Ascending aorta (tissue), 2 donors: ENCODE measurements around the gene DIP2C. TPM values are rescaled to one million over a fixed set of nuclear protein-coding genes. Genes with fewer than 3 reads are reported as not detected.

ENCODE experiments used
- DNase-seq, 2 donors: peaks; one replicate each; pipeline ENCODE4 v3.0.0-alpha.2; 2019; ENCODE audit warnings: low spot score in 2 of 2
- H3K27ac ChIP-seq, 2 donors: fragments of 200-600 bp; sonication (generic); one replicate each; pipeline ENCODE4 v1.5.1; 2016 to 2017; ENCODE audit warnings: mild to moderate bottlenecking in 1 of 2
- H3K27me3 ChIP-seq: fragments of 200-600 bp; sonication (generic); one replicate; pipeline ENCODE4 v1.5.1; 2017
- H3K36me3 ChIP-seq, 2 donors: fragments of 200-600 bp; sonication (generic); one replicate each; pipeline ENCODE4 v1.5.1; 2016
- H3K4me1 ChIP-seq, 2 donors: fragments of 200-600 bp; sonication (generic); one replicate each; pipeline ENCODE4 v1.5.1; 2016 to 2017; ENCODE audit warnings: mild to moderate bottlenecking in 1 of 2
- H3K4me3 ChIP-seq, 2 donors: fragments of 200-600 bp; sonication (generic); one replicate each; pipeline ENCODE4 v1.5.1; 2016 to 2017; ENCODE audit warnings: mild to moderate bottlenecking in 1 of 2
- H3K9me3 ChIP-seq, 2 donors: fragments of 200-600 bp; sonication (generic); one replicate each; pipeline ENCODE4 v1.5.1; 2016
- intact Hi-C: fragments of 100-400 bp; cut with DNase I; formaldehyde crosslinking; loops from one replicate; pipeline ENCODE4 v1.15.1; 2023
- total RNA-seq: library from RNA; depleted of rRNA; stranded (reverse); fragments of >200 nt; gene quantifications from one replicate; pipeline ENCODE4 v1.1.0, GENCODE V29; 2016
- TF ChIP-seq, protein P1 (sequence below), 3 experiments: fragments of 200-600 bp in 2 of 3; fragments of 450-650 bp in 1 of 3; sonication (generic) in 2 of 3; IDR thresholded peaks; one replicate each; pipeline ENCODE4 v1.5.1; 2016 to 2019; ENCODE audit warnings: antibody characterized with exemption in 3 of 3, mild to moderate bottlenecking in 1 of 3, moderate library complexity in 1 of 3

The DIP2C gene
- total RNA-seq, 1 donor from 2014 or later, result 14.7 TPM

GRCh38 chr10:320771-321170 is 368.7 kb downstream of the DIP2C start:
- peaks cover 4% of the 10 kb centered on the region in 2 donors for H3K4me1 ChIP-seq
- peaks cover 16 to 46% of the 10 kb centered on the region in 2 donors for H3K36me3 ChIP-seq
- intact Hi-C loops, result no loop called here
- TF ChIP-seq, protein P1, sequence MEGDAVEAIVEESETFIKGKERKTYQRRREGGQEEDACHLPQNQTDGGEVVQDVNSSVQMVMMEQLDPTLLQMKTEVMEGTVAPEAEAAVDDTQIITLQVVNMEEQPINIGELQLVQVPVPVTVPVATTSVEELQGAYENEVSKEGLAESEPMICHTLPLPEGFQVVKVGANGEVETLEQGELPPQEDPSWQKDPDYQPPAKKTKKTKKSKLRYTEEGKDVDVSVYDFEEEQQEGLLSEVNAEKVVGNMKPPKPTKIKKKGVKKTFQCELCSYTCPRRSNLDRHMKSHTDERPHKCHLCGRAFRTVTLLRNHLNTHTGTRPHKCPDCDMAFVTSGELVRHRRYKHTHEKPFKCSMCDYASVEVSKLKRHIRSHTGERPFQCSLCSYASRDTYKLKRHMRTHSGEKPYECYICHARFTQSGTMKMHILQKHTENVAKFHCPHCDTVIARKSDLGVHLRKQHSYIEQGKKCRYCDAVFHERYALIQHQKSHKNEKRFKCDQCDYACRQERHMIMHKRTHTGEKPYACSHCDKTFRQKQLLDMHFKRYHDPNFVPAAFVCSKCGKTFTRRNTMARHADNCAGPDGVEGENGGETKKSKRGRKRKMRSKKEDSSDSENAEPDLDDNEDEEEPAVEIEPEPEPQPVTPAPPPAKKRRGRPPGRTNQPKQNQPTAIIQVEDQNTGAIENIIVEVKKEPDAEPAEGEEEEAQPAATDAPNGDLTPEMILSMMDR (IDR thresholded peaks at IDR 0.05), result no peak
- no peak for DNase-seq
- H3K4me3 ChIP-seq, result no peak overlapping the region
- no peaks in the 10 kb centered on the region for H3K27me3 ChIP-seq
- no peaks in the 10 kb centered on the region for H3K9me3 ChIP-seq
- H3K27ac ChIP-seq, result no peak overlapping the region

DNA sequence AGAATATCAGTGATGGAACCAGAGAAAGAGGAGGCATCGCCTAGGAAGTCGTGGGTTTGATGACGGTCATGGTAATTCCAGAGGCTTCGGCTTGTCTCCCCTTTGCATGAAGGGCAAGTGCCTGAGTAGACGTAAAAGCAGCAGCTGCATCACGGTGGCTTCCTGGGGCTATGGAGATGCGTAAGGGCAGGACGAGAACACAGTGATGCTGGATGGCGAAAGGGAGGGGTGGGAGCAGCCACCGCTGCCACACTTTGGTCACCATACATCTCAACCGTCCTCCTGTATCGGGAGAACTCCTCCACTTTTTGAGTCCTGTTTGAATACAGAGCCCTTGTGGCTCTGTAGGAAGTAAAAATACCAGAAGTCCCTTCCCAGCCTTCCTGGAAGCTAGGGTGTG is 371.5 kb downstream of the DIP2C start:
- H3K4me3 ChIP-seq, result no peak overlapping the region
- H3K27ac ChIP-seq, result no peak overlapping the region
- no peaks in the 10 kb centered on the region for H3K4me1 ChIP-seq
- peaks cover 11 to 32% of the 10 kb centered on the region in 2 donors for H3K36me3 ChIP-seq
- TF ChIP-seq, protein P1 (IDR thresholded peaks at IDR 0.05), result no peak
- intact Hi-C loops, result no loop called here
- no peak for DNase-seq
- no peaks in the 10 kb centered on the region for H3K27me3 ChIP-seq
- H3K9me3 ChIP-seq, result no peaks in the 10 kb centered on the region

- Histone ChIP-seq H3K9me3 (no peaks in the 10 kb centered on the region), H3K36me3 (peaks cover 11 to 34% of the 10 kb centered on the region in 2 donors), H3K4me1 (no peaks in the 10 kb centered on the region), H3K4me3 (no peak overlapping the region), H3K27me3 (no peaks in the 10 kb centered on the region), H3K27ac (no peak overlapping the region)
- no peak for DNase-seq
- intact Hi-C loops, result no loop called here
- TF ChIP-seq, protein P1 (IDR thresholded peaks at IDR 0.05), result no peak
Observed at GRCh38 chr10:317271-317769, 372.1 kb downstream of the DIP2C start.

- Histone ChIP-seq H3K27ac (no peak overlapping the region), H3K27me3 (no peaks in the 10 kb centered on the region), H3K9me3 (no peaks in the 10 kb centered on the region), H3K4me3 (no peak overlapping the region), H3K36me3 (peaks cover 11 to 41% of the 10 kb centered on the region in 2 donors), H3K4me1 (no peaks in the 10 kb centered on the region)
- DNase-seq, result no peak
- intact Hi-C loops, result no loop called here
- TF ChIP-seq, protein P1 (IDR thresholded peaks at IDR 0.05), result no peak
Observed at GRCh38 chr10:316390-316789, 373.1 kb downstream of the DIP2C start.

- H3K27me3 ChIP-seq, result no peaks in the 10 kb centered on the region
- H3K27ac ChIP-seq, result no peak overlapping the region
- intact Hi-C loops, result no loop called here
- no peaks in the 10 kb centered on the region for H3K4me1 ChIP-seq
- H3K4me3 ChIP-seq, result no peak overlapping the region
- DNase-seq, result no peak
- no peaks in the 10 kb centered on the region for H3K9me3 ChIP-seq
- peaks cover 11 to 29% of the 10 kb centered on the region in 2 donors for H3K36me3 ChIP-seq
- TF ChIP-seq, protein P1 (IDR thresholded peaks at IDR 0.05), result no peak
Observed at GRCh38 chr10:314871-315270, 374.6 kb downstream of the DIP2C start.

DNA sequence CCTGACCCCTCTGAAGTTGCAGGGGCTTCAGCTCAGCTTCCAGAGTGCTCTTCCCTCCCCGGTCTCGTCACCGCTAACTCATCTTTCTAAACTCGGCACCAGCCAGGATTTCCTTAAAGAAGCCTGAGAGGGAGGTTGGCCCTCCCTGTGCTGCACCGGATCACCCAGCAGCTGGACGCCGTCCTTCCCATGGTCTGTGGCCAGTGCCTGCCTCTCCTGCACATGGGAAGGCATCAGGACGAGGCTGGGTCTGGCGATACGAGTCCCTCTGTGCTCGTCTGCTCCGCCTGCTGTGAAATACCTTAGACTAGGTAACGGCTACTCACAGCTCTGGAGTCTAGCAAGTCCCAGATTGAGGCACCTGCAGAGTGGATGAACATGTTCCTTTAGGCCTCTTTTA is 375.1 kb downstream of the DIP2C start:
- DNase-seq, result no peak
- Histone ChIP-seq H3K27ac (no peak overlapping the region), H3K27me3 (no peaks in the 10 kb centered on the region), H3K9me3 (no peaks in the 10 kb centered on the region), H3K36me3 (peaks cover 14 to 30% of the 10 kb centered on the region in 2 donors), H3K4me3 (no peak overlapping the region), H3K4me1 (no peaks in the 10 kb centered on the region)
- intact Hi-C loops, result no loop called here
- TF ChIP-seq, protein P1 (IDR thresholded peaks at IDR 0.05), result no peak
